CD14-positive monocyte (primary cell): ENCODE results near the gene ONECUT1. TPM values are rescaled to one million over a fixed set of nuclear protein-coding genes. Genes with fewer than 3 reads are reported as not detected.

Experiments used
- DNase-seq, 3 donors: peaks; one replicate each; pipeline ENCODE4 v3.0.0-alpha.2; 2011 to 2022
- H2AFZ ChIP-seq: 2 replicates; pipeline ENCODE4 v1.6.0; 2012; ENCODE audit warnings: mild to moderate bottlenecking, low read depth, low read length, inconsistent platforms; ENCODE audit not compliant: insufficient read depth, poor library complexity, severe bottlenecking
- H3K27ac ChIP-seq, 2 donors: 1 replicate in 1 of 2; 2 replicates in 1 of 2; pipeline ENCODE4 v1.5.1; 2012 to 2013; ENCODE audit warnings: low read length in 2 of 2, control low read depth in 1 of 2, inconsistent platforms in 1 of 2, low read depth in 1 of 2, mild to moderate bottlenecking in 1 of 2
- H3K27me3 ChIP-seq, 2 donors: one replicate each; pipeline versions ENCODE4 v1.6.0 to v1.6.1; 2011 to 2013; ENCODE audit warnings: low read length in 2 of 2; ENCODE audit not compliant: control insufficient read depth in 2 of 2, insufficient read depth in 2 of 2
- H3K36me3 ChIP-seq, 2 donors: replicated peaks in 1 of 2; 1 replicate in 1 of 2; 2 replicates in 1 of 2; pipeline versions ENCODE4 v1.5.1 to v1.6.1; 2012 to 2013; ENCODE audit warnings: low read length in 2 of 2, control low read depth in 1 of 2, inconsistent platforms in 1 of 2, mild to moderate bottlenecking in 1 of 2; ENCODE audit not compliant: insufficient read depth in 2 of 2, control insufficient read depth in 1 of 2
- H3K4me1 ChIP-seq, 2 donors: 1 replicate in 1 of 2; 2 replicates in 1 of 2; pipeline versions ENCODE4 v1.5.1 to v1.6.1; 2012 to 2013; ENCODE audit warnings: low read length in 2 of 2, control low read depth in 1 of 2, inconsistent platforms in 1 of 2, mild to moderate bottlenecking in 1 of 2, moderate library complexity in 1 of 2; ENCODE audit not compliant: insufficient read depth in 2 of 2, control insufficient read depth in 1 of 2
- H3K4me2 ChIP-seq: replicated peaks from 2 replicates; pipeline ENCODE3; 2012; ENCODE audit warnings: low read length, moderate library complexity, mild to moderate bottlenecking; ENCODE audit not compliant: poor library complexity, severe bottlenecking; ENCODE audit errors: extremely low read depth
- H3K4me3 ChIP-seq, 3 experiments: fragments of 200-600 bp in 1 of 3; sonication (generic) in 1 of 3; replicated peaks in 1 of 3; 1 replicate in 2 of 3; 2 replicates in 1 of 3; pipeline ENCODE4 v1.5.1; 2011 to 2013; ENCODE audit warnings: low read length in 3 of 3, mild to moderate bottlenecking in 3 of 3, control low read depth in 2 of 3, low read depth in 2 of 3, inconsistent platforms in 1 of 3, moderate library complexity in 1 of 3
- H3K79me2 ChIP-seq: 2 replicates; pipeline ENCODE4 v1.6.0; 2012; ENCODE audit warnings: mild to moderate bottlenecking, control low read depth, inconsistent platforms, low read length, moderate library complexity; ENCODE audit not compliant: insufficient read depth
- H3K9ac ChIP-seq: 2 replicates; pipeline ENCODE4 v1.6.0; 2017; ENCODE audit warnings: low read length, mild to moderate bottlenecking; ENCODE audit not compliant: insufficient read depth, poor library complexity, severe bottlenecking
- H3K9me3 ChIP-seq, 2 donors: replicated peaks in 1 of 2; 1 replicate in 1 of 2; 2 replicates in 1 of 2; pipeline versions ENCODE4 v1.5.1 to v1.6.1; 2012 to 2013; ENCODE audit warnings: low read length in 2 of 2, control low read depth in 1 of 2; ENCODE audit not compliant: control insufficient read depth in 1 of 2, insufficient read depth in 1 of 2
- H4K20me1 ChIP-seq: 2 replicates; pipeline ENCODE4 v1.6.0; 2012; ENCODE audit warnings: mild to moderate bottlenecking, low read length, control low read depth, moderate library complexity; ENCODE audit not compliant: insufficient read depth
- H3K27ac Mint-ChIP-seq, 7 donors: one replicate each; pipeline ENCODE4 v1.8.0; 2020; ENCODE audit warnings: mild to moderate bottlenecking in 7 of 7, mixed read lengths in 7 of 7, moderate library complexity in 6 of 7, inconsistent platforms in 2 of 7
- H3K27me3 Mint-ChIP-seq, 3 donors: one replicate each; pipeline ENCODE4 v1.8.0; 2021 to 2022; ENCODE audit warnings: low read depth in 3 of 3, mild to moderate bottlenecking in 3 of 3, mixed read lengths in 3 of 3, moderate library complexity in 3 of 3, inconsistent platforms in 1 of 3
- H3K36me3 Mint-ChIP-seq, 2 donors: one replicate each; pipeline ENCODE4 v1.8.0; 2020; ENCODE audit warnings: mixed read lengths in 2 of 2, inconsistent platforms in 1 of 2, mild to moderate bottlenecking in 1 of 2
- H3K4me1 Mint-ChIP-seq: one replicate; pipeline ENCODE4 v1.8.0; 2020; ENCODE audit warnings: mild to moderate bottlenecking, mixed read lengths
- H3K4me3 Mint-ChIP-seq, 2 donors: one replicate each; pipeline ENCODE4 v1.8.0; 2020; ENCODE audit warnings: mild to moderate bottlenecking in 2 of 2, mixed read lengths in 2 of 2, moderate library complexity in 1 of 2
- H3K9me3 Mint-ChIP-seq, 7 donors: one replicate each; pipeline ENCODE4 v1.8.0; 2020 to 2022; ENCODE audit warnings: mixed read lengths in 7 of 7, mild to moderate bottlenecking in 6 of 7, moderate library complexity in 6 of 7, inconsistent platforms in 2 of 7
- CTCF ChIP-seq: fragments of 200-600 bp; IDR thresholded peaks from one replicate; pipeline ENCODE4 v1.8.0; 2022; ENCODE audit warnings: antibody characterized with exemption, mild to moderate bottlenecking
- WGBS: methylation state at CpG from one replicate; pipeline ENCODE4 v1.1.5; 2013; ENCODE audit warnings: missing lambda C conversion rate; ENCODE audit not compliant: insufficient coverage; 5-methylcytosine and 5-hydroxymethylcytosine counted together
- intact Hi-C, 2 donors: fragments of 100-400 bp; cut with micrococcal nuclease; formaldehyde crosslinking; loops; one replicate each; pipeline versions ENCODE4 v1.15.0 to v1.15.1; 2023
- polyA plus RNA-seq, 3 donors: library from polyadenylated mRNA; depleted of rRNA in 1 of 3; unstranded in 2 of 3; stranded (reverse) in 1 of 3; fragments of 300-500 nt in 2 of 3; fragments of >200 nt in 1 of 3; fragmentation: Illumina TruSeq in 2 of 3; gene quantifications; 1 replicate in 2 of 3; 2 replicates in 1 of 3; pipeline ENCODE4 v1.2.3, GENCODE V29; 2012 to 2021

Gene ONECUT1
- polyA plus RNA-seq, 3 donors = not detected

GRCh38 chr15:52797625-52798501, 7.7 kb upstream of the ONECUT1 start:
- no peak overlapping the region for H3K27ac ChIP-seq
- no peak overlapping the region for H3K4me3 ChIP-seq
- Mint-ChIP-seq H3K4me3 (peak overlapping the region in 1 of 2 donors; percentile 60), H3K27me3 (peaks cover 98 to 100% (median 100%) of the 10 kb centered on the region in 3 donors), H3K4me1 (peaks cover 18% of the 10 kb centered on the region), H3K36me3 (peaks cover 2 to 14% of the 10 kb centered on the region in 2 donors), H3K9me3 (peaks cover 0 to 56% (median 32%) of the 10 kb centered on the region in 7 donors), H3K27ac (no peak overlapping the region)
- no peak overlapping the region for H3K9ac ChIP-seq
- no peak for TF ChIP-seq CTCF
- H3K9me3 ChIP-seq = peaks cover 16 to 73% of the 10 kb centered on the region in 2 donors
- intact Hi-C loops = no loop called here
- no peaks in the 10 kb centered on the region for H3K36me3 ChIP-seq
- H4K20me1 ChIP-seq = no peaks in the 10 kb centered on the region
- no peak overlapping the region for H2AFZ ChIP-seq
- no peak overlapping the region for H3K4me2 ChIP-seq
- WGBS = 5% methylated on average over 34 of the region's 45 CpGs
- peaks cover 98 to 100% of the 10 kb centered on the region in 2 donors for H3K27me3 ChIP-seq
- H3K4me1 ChIP-seq = no peaks in the 10 kb centered on the region
- no peaks in the 10 kb centered on the region for H3K79me2 ChIP-seq
- DNase-seq = no peak

GRCh38 chr15:52796753-52797520, 6.8 kb upstream of the ONECUT1 start:
- Histone ChIP-seq H3K36me3 (no peaks in the 10 kb centered on the region), H4K20me1 (no peaks in the 10 kb centered on the region), H3K4me3 (no peak overlapping the region), H3K9ac (no peak overlapping the region), H2AFZ (no peak overlapping the region), H3K4me2 (no peak overlapping the region), H3K27ac (no peak overlapping the region), H3K27me3 (peaks cover 98 to 100% of the 10 kb centered on the region in 2 donors), H3K9me3 (peaks cover 16 to 81% of the 10 kb centered on the region in 2 donors), H3K4me1 (no peaks in the 10 kb centered on the region), H3K79me2 (no peaks in the 10 kb centered on the region)
- peaks cover 0 to 58% (median 29%) of the 10 kb centered on the region in 7 donors for H3K9me3 Mint-ChIP-seq
- no peak for DNase-seq
- TF ChIP-seq CTCF = no peak
- intact Hi-C loops = no loop called here
- 7% methylated on average over 2 of the region's 8 CpGs for WGBS
- peaks cover 2 to 15% of the 10 kb centered on the region in 2 donors for H3K36me3 Mint-ChIP-seq
- no peak overlapping the region for H3K27ac Mint-ChIP-seq
- peak overlapping the region in 1 of 2 donors; percentile 69 for H3K4me3 Mint-ChIP-seq
- H3K4me1 Mint-ChIP-seq = peaks cover 20% of the 10 kb centered on the region
- H3K27me3 Mint-ChIP-seq = peaks cover 97 to 100% (median 99%) of the 10 kb centered on the region in 3 donors
